GM12801 (cell line): ENCODE data around the gene TOP3A.

Experiments used
- TF ChIP-seq, protein P1 (sequence below): IDR thresholded peaks from one replicate; pipeline ENCODE4 v1.5.1; 2011; ENCODE audit warnings: control low read depth; ENCODE audit not compliant: insufficient read length; ENCODE audit errors: extremely low read depth

The TOP3A gene

DNA sequence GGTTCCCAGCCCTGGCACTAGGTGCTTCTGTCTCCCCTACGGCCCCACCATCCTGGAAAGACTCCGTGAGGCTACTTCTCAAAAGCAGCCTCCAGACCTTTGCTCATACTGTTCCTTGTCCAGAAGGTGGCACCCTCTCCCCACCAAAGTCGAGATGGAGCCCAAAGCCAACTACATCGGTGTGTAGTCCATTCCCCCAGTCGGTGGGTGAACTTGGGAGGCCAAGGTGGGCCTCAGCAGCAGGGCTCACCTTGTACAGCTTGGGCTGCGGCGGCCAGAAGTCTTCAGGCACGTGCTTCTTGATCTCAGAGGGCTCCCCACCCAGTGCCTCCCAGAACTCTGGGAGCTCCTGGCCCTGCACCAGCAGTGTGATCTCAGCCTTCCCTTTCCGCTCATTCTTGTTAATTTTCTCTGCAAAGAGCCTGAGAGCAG, 66.5 kb downstream of the TOP3A start:
- TF ChIP-seq, protein P1, sequence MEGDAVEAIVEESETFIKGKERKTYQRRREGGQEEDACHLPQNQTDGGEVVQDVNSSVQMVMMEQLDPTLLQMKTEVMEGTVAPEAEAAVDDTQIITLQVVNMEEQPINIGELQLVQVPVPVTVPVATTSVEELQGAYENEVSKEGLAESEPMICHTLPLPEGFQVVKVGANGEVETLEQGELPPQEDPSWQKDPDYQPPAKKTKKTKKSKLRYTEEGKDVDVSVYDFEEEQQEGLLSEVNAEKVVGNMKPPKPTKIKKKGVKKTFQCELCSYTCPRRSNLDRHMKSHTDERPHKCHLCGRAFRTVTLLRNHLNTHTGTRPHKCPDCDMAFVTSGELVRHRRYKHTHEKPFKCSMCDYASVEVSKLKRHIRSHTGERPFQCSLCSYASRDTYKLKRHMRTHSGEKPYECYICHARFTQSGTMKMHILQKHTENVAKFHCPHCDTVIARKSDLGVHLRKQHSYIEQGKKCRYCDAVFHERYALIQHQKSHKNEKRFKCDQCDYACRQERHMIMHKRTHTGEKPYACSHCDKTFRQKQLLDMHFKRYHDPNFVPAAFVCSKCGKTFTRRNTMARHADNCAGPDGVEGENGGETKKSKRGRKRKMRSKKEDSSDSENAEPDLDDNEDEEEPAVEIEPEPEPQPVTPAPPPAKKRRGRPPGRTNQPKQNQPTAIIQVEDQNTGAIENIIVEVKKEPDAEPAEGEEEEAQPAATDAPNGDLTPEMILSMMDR = no peak

DNA sequence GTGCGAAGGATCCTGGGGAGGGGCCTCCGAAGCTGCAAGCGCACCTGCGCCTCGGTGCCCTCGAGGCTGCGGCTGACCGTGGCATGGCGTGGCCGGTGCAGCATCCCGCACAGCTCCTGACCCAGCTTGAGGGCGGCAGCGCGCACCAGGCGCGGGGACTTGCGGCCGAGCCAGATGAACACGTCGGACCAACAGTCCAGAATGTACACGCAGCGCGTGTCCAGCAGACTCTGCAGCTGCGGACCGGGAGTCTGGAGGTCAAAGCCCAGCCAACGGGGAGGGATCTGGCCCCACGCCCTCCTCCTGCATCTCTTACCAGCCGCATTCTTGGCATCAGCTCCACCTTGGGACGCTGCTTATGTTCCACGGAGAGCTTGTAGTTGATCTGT, 67.2 kb downstream of the TOP3A start:
- TF ChIP-seq, protein P1 = no peak

DNA sequence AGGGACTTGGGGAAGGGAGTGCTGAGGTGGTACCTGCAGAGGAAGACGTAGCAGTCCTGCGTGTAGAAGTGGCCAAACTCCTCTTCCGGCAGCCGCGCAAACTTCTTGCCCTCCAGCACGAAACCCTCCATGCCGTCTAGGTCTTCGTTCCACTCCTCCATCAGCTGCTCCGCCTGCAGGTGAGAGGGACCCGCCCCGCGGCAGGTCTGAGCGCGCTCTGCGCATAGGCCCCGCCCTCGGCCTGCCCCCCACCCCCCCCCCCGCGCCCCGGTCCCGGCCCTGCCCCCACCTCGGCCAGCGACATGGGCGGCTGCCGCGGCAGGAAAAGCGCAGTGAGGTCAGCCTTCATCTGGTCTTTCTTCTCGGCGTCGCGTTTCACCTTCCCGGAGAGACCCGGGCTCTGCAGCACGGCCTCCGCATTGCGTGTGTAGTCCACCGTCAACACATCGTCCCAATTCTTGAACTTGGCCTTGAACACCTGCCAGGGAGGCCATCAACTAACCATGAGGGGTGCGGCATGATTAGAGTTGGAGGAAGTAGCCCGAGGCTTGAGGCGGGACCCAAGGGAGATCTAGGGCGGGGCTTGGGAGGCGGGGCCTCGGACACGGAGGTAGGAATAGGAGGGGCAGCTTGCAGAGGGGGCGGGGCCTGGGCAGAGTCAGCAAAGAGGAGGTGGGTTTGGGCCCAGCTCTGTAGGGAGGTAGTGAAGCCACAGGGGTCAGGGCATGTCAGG, 67.7 kb downstream of the TOP3A start:
- TF ChIP-seq, protein P1 = no peak

DNA sequence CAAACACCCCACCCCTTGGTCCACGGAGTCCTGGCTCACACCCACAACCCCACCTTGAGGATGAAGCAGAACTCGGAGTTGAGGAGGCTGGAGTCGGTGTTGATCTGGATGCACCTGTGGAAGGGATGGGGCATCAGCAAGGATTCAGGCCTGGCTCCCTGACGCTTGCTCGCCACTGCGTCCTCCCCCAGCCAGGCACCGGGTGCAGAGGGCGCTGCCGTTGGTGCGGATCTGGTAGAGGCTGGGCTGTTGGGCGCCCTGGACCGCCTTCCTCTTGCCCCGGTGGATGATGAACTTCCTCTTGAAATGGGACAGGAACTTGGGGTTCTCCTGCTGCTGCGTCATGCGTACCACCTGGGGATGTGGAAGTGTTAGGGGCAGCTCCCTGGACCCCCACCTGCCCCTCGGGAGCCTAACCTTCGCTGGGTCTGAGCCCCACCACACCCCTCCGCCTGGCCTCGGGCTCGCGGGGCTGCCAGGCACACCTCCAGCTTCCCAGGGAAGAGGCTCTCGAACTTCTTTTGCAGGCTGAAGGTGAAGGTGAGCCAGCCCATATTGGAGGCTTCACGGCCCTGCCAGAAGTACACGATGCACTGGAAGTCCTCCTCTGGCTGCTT, 68.6 kb downstream of the TOP3A start:
- TF ChIP-seq, protein P1 = no peak

DNA sequence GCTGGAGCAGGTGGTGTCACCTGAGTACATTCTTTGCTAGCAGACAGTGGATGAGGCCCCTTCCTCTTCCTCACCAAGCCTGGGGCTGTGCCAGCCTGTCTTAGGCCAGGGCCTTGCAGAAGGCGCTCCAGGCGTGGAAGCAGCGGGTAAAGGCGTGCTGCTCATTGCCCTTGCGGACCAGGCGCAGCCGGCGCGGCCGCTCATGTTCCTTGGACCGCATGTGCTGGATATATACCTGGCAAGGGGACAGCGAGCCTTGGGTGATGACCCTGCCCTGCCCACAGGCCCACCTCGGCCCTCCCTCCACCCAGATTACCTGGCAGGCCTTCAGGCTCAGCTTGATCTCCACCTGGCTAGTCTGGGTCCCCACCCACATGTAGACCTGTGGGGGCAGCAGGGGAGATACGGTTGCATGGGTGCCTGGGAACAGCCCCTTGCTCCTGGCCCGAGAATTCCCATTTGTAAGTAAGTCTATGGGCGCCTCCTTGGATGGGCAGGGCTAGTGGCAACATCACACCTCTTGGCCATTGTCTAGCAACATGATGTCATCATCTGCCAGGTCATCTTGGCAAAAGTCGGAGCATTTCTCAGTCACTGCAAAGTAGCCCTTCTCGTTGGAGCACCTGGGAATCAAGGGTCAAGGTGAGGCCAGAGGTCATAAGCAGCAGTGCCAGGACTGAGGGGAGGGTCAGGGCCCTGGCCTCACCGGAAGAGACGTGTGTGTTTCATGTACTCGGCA, 69.6 kb downstream of the TOP3A start:
- TF ChIP-seq, protein P1 = no peak

DNA sequence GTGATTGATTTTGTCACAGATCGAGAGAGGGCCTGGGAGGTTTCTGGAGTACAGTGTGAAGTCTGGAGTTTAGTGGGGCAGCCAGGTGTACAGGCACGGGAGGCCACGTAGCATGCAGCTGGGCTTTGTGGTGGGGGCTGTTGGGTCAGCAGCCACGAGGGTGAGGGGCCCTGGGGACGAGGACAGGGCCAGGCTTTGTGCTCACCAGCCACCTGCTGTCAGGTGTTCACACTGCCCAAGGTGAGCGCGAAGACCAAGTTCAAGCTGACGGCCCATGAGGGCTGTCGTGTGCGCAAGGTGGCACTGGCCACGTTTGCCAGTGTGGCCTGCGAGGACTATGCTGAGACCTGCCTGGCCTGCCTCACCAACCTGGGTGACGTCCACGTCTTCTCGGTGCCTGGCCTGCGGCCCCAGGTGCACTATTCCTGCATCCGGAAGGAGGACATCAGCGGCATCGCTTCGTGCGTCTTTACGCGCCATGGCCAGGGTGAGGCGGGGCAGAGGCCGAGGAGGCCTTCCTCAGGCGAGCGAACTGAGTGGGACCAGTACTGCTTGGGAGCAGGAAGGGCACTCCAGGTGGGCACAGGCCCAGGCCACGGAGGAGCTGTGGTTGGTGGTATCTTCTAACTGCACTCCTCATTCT, 73.4 kb downstream of the TOP3A start:
- TF ChIP-seq, protein P1 = no peak

DNA sequence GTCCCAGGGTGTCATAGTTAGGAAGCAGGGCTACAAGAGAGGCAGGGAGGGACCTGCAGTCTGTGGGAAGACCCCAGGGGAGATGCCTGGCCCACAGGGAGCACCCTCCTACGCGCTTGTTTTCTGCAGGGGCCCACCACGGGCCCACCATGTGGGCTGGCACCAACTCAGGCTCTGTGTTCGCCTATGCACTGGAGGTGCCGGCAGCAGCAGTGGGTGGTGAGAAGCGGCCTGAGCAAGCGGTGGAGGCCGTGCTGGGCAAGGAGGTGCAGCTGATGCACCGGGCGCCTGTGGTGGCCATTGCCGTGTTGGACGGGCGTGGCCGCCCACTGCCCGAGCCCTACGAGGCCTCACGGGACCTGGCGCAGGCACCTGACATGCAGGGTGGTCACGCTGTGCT, 74.3 kb downstream of the TOP3A start:
- TF ChIP-seq, protein P1 = no peak
